HG02973 (cell line): ENCODE results near the gene DTD1.

Experiments used
- ATAC-seq: cut with Tn5 transposase; IDR thresholded peaks from one replicate; pipeline ENCODE4 v1.9.1; 2021; ENCODE audit warnings: moderate library complexity; ENCODE audit not compliant: unreplicated experiment

The DTD1 gene, protein sequence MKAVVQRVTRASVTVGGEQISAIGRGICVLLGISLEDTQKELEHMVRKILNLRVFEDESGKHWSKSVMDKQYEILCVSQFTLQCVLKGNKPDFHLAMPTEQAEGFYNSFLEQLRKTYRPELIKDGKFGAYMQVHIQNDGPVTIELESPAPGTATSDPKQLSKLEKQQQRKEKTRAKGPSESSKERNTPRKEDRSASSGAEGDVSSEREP

DNA sequence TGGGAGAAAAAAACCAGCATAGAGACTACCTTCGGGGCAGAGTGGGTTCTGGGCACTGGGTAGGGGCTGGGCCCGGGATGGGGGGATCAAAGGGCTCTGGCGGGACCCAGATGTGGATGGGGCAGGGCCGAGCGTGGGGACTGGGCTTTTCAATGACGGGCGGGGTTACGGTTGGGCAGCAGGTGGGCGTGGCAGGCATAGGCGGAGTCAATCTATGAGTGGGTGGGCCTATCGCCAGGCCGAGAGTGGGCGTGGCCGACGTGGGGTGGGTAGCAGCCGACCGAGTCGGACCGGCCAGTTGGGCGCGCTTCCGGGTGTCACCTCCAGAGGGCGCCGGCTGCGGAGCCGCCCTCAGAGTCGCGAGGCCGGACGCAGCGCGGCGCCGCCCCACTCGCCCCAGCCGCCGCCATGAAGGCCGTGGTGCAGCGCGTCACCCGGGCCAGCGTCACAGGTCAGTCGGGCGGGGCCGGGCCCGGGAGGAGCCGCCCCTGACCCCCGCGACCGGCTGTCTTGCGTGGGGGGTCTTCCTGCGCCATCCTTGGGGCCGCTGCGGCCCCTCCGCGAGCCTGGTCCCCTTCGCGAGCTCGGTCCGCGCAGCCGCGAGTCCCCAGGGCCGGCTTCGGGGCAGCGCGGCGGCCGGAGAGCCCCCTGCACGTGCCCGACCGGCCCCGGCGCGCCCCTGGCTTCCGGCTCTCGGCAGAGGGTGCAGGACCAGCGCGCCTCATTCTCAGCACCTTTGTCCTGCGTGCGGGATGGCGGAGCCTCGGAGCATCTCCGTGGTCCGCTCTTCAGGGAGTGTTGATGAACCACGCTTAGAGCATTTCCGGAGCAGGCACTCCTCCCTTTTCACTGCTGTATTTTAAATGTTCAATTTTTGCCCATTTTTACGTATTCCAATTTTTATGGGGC lies at the start of gene DTD1:
Gene DTD1 (plus strand): TSS at position 390 of the 909 bp plus-strand sequence. CDS start 19 bp downstream, at position 409.
- peak; percentile 80 for ATAC-seq

DNA sequence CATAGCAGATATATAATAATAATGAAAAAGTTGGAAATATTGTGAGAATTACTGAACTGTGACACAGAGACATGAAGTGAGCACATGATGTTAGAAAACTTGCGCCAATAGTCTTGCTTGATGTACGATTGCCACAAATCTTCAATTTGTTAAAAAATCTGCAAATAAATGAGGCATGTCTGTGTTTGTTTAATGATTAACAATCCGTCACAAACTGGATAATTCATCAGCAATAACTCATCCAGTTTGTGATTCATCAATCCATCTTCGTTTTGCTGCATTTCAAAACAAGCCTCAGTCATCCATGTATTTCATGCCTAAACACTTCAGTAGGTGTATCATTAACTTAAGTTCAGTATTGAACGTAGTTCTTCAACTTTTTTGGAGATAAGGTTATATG lies 46.1 kb upstream of the DTD1 start:
- no peak for ATAC-seq

DNA sequence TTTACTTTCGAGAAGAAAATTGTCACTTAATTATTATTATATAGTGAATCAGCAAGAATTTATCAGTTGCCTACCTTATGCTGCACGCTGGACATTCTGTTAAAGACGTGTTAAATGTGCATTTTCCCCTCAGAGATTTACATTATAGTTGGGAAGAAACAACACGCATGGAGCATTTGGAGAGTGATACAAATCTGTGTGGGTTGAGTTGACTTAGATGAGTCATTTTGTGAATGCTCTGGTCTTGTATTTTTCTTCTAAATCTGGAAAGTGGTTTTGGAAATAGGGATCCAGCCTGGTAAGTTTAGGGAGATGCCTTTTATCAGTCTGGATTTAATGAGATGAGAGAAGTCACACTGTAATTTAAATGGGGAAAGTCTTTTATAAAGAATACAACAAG lies 44.6 kb upstream of the DTD1 start:
- no peak for ATAC-seq

DNA sequence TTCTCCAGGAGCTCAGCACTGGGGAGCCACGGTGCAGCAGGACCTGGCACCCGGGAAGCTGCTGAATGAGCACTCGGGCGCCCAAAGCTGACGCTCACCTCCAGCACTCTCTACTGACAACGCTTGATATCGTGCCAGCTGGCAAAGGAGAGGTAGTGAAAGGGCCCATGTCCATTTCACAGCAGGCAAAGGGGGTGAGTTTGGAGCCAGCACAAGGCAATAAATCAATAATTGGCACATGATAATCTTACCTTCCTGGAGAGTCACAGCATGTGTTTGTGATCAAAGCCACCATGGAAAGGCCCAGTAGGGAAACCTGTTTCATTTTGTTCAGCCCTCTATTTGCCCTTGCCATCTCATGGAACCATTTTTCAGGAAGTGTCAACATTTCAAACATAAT lies 43.9 kb upstream of the DTD1 start:
- no peak for ATAC-seq

DNA sequence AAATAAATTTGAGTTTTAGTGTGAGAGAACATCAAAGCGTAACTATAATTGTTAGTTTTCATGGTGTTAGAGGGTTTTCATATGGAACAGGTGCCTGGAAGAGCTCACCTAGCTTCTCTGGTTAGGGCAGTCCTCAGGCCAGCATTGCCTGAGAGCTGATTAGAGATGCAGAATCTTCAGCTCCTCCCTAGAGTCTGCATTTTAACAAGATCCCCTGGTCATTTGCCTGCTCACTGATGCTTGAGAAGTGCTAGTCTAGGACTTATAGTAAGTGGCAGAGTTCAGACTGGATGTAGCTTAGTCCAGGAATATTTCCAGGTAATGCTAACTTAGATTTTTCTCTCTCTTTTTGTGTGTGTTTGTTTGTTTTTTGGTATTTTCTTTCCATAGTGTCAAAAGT lies 42.3 kb upstream of the DTD1 start:
- no peak for ATAC-seq

DNA sequence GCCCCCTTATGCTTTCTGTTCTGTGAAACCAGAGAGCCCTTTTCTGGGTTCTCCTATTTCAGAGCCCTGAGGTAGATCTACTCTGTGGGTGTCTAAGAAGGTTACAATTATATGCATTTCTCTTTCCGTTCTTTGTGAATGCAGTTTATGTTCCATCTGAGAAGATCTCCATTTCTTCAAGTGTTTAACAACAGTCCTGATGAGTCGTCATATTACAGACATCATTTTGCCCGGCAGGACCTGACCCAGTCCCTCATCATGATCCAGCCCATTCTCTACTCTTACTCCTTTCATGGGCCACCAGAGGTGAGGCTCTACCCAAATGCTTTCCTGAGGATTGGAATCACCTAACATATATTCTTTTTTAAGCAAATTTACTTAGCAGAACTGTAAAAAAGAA lies 39.4 kb upstream of the DTD1 start:
- ATAC-seq, result no peak

DNA sequence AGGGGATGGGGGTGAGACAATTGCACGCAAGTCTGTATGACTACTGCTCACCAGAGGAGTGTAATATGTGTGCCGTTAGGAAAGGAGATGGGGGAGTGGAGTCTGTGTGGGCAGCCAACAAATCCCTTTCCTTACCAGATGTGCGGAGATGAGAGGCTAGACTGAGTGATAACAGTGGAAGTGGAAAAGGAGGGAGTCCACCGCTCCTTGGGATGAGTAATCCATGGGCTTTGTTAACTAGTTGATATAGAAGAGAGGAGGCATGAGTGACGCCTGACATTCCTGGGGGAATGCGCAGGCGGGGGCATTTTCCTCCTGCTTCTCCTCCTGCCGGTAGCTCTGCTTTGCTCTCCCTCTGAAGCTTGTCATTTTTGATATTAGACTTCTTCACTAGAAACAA lies 34.1 kb upstream of the DTD1 start:
- ATAC-seq, result no peak

DNA sequence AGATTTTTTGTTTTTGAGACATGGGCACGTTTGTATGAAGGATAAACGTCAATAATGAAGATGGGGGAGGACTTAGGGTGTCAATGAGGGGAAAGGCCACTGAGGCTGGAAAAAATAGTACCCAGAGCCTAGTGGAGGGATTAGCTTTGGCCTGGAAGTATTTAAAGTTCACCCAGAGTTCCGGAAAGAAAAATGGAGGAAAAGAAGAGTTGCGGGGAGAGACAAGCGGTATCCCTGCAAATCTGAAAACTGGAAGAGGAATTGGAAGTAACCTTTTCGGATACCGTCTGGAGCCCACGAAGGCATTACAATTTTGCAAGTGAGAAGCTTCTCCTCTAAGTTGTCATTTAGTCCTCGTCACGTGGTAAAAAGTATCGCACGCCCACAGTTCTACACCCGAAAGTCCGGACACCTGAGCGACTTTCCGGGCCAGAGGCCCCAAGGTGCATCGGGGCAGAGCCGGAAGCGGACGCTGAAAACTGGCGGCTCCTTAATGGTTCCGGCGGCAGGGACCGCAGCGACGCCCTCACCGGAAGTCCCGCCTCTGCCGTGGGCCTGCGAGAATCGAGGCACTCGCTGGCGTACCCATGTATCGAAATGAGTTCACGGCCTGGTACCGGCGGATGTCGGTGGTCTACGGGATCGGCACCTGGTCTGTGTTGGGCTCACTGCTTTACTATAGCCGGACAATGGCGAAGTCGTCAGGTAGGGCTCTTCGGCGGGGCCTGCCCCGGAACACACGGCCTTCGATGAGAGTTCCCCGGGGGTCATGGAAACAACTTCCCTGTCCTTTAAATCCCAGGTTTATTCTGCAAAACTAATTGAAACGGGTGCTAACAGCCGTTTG lies 20.7 kb upstream of the DTD1 start, which contains the start of gene SMIM26:
Gene SMIM26 (plus strand): TSS at position 541 of the 847 bp plus-strand sequence. CDS start 47 bp downstream, at position 588.
- ATAC-seq, result peak; percentile 99

DNA sequence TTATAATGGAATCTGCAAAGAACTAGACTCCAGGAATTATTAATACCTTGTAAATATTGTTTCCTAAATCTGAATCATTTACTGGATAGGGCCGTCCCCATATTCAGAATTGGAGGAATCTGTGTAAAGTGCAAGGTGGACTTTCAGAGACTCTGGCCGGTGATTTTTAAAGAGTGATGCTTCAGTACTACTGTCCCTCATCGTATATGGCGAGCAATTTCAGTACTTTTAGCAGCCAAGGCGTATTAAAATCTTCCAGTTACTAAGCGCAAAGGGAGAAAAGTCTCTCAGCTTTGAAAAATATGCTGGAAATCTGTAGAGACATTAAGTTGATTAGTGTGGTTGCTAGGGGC lies 20.1 kb upstream of the DTD1 start:
- no peak for ATAC-seq

DNA sequence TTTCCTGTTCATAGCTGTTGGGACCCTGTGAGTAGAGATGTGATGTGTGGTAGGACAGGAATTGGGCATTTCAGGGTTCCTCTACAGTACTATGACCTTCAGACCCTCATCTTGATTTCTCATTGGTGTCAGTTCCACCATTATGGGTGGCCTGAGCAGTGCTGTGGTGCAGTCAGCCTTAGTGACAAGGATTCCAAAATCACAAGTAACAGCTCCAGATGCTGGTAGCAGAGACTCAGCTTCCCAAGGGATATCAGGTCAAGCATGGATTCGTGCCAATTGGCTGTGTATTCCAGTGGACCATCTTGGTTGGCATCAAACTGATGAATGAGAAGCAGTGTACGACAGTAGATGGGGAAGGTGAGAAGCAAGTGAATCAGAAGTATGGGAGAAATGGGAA lies 16.8 kb upstream of the DTD1 start:
- ATAC-seq, result no peak

DNA sequence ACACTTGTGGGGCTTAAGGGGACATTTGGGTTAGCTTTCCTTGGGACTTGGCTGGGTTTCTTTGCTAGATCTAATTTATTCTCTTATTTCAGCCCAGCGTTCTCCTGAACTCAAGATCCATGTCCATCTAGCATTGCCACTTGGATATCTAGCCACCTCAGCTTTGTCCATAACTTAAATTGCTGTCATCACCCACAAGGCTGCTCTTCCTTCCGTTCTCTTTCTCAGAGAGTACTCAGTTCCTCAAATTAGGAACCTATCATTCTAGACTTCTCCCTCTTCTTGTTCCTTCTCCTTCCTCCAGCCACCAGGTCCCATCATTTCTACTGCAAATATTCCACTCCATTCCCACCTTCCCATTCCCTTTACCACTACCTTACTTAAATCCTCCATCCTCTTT lies 16.3 kb upstream of the DTD1 start:
- no peak for ATAC-seq

DNA sequence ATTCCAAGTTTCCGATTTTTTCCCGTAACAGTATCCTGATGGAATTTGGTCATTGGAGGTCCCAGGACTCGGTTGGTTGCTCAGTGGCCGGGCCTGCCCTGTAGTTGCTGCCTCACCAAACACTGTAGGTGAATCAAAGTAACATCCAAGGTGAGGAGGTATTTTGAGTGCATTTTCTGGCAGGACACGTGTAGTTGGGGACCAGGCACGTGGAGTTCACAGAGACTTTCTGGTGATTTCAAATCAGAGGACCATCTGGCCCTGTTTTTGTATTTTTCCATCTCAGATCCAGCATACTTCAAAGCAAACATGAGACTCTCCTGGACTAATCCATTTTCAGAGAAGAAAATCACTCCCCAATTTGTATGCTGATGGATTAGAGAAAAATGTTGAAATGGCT lies 9.9 kb upstream of the DTD1 start:
- no peak for ATAC-seq

DNA sequence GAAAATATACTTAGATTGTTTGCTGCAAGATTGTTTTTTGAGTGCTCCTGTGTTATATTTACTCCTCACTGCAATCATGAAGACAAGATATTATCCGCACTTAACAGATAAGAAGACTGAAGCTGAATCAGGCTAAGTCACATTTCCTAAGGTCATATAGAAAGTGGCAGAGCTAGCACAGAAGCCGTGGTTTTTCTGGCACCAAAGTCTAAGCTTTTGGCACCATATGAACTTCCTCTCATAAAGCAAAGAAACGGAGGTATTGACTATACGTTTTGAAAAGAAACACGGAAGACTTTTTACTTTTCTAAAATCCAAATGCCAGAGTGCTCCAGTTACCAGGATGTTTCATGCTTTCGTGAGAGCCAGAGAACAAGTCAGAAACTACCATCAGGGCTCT lies 9.3 kb upstream of the DTD1 start:
- ATAC-seq, result no peak

DNA sequence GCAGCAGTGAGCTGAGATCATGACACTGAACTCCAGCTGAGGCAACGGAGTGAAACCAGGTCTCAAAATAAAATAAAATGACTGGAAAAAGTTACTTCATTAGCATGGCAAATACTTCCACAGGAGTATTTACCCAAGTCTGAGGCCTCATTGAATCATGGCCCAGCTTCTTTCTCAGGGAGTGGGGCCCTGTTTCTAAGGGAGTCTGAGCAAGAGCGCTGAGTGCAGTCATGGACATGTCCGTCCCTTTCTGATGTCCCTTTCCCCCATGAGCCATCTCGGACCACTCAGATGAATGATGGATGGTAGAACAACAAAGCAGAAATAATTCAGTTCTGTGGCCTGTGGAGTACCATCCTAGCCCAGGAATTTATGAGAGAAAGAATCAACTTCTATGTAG lies 7.8 kb upstream of the DTD1 start:
- no peak for ATAC-seq

DNA sequence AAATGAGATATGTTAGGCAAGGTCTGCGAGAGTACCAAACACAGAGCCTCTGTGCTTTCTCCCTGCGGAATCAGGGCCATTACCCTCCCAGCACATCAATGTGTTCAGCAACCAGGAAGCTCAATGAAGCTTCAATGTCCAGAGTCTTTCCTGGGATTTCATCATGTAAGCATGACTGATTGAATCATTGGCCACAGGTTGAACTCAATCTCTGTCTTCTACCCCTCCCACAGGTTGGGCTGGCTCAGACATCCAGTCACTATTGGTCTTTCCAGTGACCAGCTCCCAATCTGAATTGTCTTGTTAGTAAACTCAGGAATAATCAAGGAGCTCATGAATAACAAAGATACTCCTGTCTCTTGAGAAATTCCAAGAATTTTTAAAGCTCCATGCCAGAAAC lies 2.7 kb upstream of the DTD1 start:
- ATAC-seq, result no peak

DNA sequence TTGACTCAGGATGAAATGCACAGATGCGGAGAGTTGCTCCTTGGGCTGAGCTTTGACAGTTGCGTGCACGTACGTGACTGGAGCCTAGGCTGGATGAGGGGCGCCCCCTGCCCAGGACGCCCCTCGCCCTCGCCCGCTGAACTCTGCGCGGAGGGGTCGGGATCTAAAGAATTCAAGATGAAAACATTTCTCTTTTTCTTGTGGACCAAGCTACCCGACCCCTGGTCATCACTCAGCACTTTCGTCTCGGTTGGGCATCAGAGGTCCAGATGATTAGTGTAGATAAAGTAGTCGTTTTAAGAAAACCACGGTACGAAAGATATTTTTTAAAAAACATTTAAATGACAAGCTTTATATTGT lies 700 bp downstream of the DTD1 start:
- peak; percentile 14 for ATAC-seq

DNA sequence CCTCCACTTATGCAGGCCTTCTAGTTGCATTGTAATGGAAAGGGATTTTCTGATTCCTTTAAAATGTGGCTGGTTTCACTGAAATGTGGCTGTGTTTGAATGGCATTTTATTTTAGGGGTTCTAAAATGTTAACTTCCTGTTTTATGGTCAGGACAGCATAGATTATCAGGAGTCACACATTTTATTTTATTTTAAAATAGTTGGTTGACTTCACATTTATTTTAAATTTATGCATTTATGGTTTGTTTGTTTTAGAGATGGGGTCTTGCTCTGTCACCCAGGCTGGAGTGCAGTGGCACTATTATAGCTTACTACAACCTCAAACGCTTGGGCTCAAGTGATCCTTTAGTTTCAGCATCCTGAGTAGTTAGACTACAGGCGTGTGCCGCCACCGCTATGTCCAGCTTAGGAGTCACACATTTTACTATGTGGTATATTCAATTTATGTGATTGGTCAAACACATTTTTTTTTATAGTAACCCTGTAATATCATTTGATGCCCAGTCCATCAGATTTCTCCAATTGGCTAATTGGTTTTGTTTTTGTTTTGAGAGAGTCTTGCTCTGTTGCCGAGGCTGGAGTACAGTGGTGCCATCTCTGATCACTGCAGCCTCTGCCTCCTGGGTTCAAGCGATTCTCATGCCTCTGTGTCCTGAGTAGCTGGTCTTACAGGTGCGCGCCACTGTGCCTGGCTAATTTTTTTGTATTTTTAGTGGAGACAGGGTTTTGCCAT lies 2.3 kb downstream of the DTD1 start:
- ATAC-seq, result no peak

DNA sequence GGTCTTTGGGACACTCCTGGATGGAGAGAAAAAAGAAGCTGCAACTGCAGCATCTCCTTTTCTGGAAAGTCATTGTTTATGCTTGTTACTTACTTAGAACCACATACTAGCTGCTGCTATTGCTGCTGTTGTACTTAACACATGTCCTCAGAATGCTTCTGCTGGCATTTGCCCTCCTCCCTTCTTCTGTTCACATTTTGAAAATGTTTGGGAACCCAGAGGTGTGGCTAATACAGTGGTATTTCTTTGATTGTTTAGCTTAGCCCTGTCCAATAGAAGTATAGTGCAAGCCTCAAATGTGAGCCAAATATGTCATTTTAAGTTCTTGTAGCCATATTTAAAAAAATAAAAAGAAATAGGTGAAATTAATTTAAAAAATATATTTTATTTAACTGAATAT lies 8.4 kb downstream of the DTD1 start:
- no peak for ATAC-seq

DNA sequence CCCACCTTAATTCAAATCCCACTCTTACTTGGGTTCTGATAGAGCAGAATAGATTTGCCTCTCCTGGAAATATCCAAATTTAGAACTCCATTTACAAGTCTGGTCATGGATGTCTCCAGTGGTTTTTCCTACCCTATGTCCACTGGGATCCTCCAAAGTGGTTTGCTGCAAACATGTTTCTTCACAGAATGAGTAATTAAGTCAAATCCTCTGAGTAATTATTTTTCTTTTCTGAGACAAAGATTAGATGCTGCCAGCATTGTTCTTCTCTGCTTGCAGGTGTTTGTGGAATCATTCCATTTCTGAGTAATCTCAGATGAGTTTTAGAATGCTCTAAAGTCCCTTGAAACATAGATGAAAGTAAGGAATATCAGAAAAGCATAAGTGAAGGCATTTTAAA lies 21.9 kb downstream of the DTD1 start:
- ATAC-seq, result no peak

DNA sequence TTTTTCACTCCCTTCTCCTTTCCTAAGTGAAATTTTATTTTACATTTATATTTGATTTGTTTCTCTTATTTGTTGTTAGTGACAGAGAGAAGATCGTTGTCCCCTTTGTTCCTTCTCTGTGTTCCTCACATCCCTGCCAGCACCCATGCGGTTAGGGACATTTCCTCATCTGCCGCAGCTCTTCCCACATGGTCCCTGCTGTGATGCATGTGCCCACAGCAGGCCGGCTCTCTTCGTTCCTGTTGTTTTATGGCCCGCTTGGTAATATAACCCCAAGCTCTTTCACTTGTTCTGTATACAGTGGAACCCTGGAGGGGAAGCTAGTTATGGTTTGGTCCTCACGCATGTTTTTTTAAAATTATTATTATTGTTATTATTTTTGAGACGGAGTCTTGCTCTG lies 23.6 kb downstream of the DTD1 start:
- no peak for ATAC-seq

DNA sequence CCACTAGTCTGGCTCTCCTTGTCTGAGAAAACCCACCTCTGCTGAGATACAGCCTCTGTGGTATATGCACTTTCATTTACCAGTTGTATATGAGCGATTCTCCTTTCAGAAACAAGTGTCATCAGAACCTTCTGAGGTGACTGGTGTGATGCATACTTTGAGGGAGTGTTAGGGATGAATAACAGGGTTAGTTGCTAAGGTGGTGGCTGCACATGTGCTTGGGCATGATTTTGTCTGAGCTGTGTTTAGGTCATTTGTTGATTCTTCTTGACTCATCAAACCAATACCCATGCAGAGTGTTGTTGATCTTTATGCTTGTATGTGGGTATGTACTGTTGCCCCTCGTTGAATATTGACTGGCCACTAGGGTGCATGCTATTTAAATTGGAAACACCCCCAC lies 25.7 kb downstream of the DTD1 start:
- no peak for ATAC-seq
